ENCODE measurements around the gene KLK14. TPM values are rescaled to one million over a fixed set of nuclear protein-coding genes. Genes with fewer than 3 reads are reported as not detected.

KLK14 gene
- total RNA-seq, 2 donors from 2014 or later, result not detected

DNA sequence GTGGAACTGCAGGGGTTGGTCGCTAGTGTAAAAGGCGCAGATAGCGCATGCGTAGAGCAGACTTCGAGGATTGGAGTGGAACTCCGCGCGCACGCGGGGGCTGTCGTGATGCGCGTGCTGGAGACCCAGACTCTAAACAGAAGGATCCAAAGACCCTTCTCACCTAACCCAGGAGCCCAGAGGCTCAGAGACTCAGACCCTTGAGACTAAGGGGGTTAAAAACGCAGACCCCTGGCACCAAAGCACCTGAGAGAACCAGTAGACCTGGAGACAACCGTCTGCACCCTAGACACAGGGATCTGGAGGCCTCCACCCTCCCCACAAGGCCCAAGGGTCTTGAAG is 26.1 kb upstream of the KLK14 start:
- no peak for TF ChIP-seq CTCF (IDR thresholded peaks at IDR 0.05)
- H3K9me3 ChIP-seq, result no peaks in the 10 kb centered on the region
- H3K4me1 ChIP-seq (ENCODE audit: control insufficient read depth in 1 of 2, low read depth in 2 of 2), result peaks cover 11 to 19% of the 10 kb centered on the region in 2 donors
- peaks cover 2% of the 10 kb centered on the region for H3K36me3 ChIP-seq
- peak overlapping the region; percentile 87 for H3K4me3 ChIP-seq
- ATAC-seq (ENCODE audit: insufficient number of reproducible peaks, low FRiP score, low read depth), result peak; percentile 39
- DNase-seq (ENCODE audit: low spot score), result no peak
- H3K27me3 ChIP-seq (replicated peaks; ENCODE audit: insufficient read depth), result no peaks in the 10 kb centered on the region
- peak overlapping the region; percentile 34 to 61 for H3K27ac ChIP-seq

DNA sequence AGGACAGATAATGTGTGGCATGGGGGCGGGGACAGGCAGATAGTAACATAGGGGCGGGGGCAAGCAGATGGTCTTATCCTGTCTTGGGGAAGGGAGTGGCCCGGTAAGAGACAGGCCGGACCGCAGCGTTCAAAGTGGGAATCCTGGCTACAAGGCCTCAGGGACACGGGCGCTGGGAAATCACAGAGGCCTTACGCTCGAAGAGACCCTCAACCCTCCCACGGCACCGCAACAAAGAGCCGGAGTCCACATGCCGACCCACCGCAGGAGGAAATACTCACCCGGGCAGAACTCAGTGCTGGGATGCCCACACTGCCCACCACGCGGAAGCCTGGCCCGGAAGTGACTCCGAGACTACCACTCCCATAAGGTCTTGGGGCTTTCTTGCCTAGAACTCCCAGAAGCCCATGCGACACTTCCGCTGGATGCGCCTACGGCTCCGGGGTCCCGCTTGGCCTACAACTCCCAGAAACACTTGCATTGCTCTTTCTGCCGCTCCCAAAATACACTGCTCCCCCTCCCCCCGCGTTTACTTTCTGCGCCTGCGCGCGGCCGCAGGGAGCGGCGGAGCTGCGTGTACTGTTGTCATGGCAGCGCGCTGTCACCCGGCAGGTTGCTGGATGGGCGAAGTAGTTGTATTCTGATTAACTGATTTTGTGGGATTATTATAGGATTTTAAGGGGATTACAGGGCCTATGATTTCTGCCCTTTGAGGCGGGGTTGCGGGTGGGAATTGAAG is 25.5 kb upstream of the KLK14 start, which contains the start of gene CTU1:
Gene CTU1 (minus strand): TSS at position 344 of the 739 bp plus-strand sequence. CDS start 3,840 bp downstream, outside the sequence.
- H3K27me3 ChIP-seq (replicated peaks; ENCODE audit: insufficient read depth), result no peaks in the 10 kb centered on the region
- ATAC-seq (ENCODE audit: insufficient number of reproducible peaks, low FRiP score, low read depth), result peak; percentile 99
- no peaks in the 10 kb centered on the region for H3K9me3 ChIP-seq
- no peak for TF ChIP-seq CTCF (IDR thresholded peaks at IDR 0.05)
- H3K4me1 ChIP-seq (ENCODE audit: control insufficient read depth in 1 of 2, low read depth in 2 of 2), result peaks cover 11 to 19% of the 10 kb centered on the region in 2 donors
- peak within 1 kb of the TSS; percentile 34 to 61 for H3K27ac ChIP-seq
- H3K36me3 ChIP-seq, result peaks cover 3% of the 10 kb centered on the region
- peak; percentile 97 for DNase-seq (ENCODE audit: low spot score)
- H3K4me3 ChIP-seq, result peak within 1 kb of the TSS; percentile 87

GRCh38 chr19:51107406-51108065 is 24.8 kb upstream of the KLK14 start:
- TF ChIP-seq CTCF (IDR thresholded peaks at IDR 0.05), result no peak
- peak overlapping the region; percentile 87 for H3K4me3 ChIP-seq
- DNase-seq (ENCODE audit: low spot score) (no peak), ATAC-seq (ENCODE audit: insufficient number of reproducible peaks, low FRiP score, low read depth) (no peak)
- peaks cover 11 to 19% of the 10 kb centered on the region in 2 donors for H3K4me1 ChIP-seq (ENCODE audit: control insufficient read depth in 1 of 2, low read depth in 2 of 2)
- no peaks in the 10 kb centered on the region for H3K9me3 ChIP-seq
- no peaks in the 10 kb centered on the region for H3K27me3 ChIP-seq (replicated peaks; ENCODE audit: insufficient read depth)
- H3K36me3 ChIP-seq, result peaks cover 3% of the 10 kb centered on the region
- peak overlapping the region in 1 of 2 donors; percentile 22 for H3K27ac ChIP-seq

DNA sequence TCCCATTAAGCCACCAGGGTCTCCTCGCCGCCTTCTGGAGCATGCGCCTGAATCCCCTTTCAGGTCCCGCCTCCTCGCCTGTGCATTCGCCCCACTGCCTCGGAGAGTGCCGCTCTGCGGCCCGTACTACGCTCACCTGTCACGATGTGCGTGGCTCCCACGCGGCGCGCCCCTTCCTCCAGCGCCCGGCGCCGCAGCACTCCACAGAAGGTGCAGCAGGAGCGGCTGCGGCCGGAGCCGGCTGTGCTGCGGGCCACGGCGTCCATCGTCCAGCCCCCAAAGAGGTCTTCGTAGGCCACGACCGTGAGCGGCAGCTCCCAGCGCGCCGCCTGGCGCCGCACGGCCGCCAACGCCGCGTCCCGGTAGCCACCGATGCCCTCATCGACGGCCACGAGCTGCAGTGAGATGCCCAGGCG is 21.2 kb upstream of the KLK14 start:
- Histone ChIP-seq H3K4me3 (no peak overlapping the region), H3K36me3 (peaks cover 3% of the 10 kb centered on the region), H3K9me3 (no peaks in the 10 kb centered on the region), H3K27me3 (replicated peaks; ENCODE audit: insufficient read depth) (no peaks in the 10 kb centered on the region), H3K4me1 (ENCODE audit: control insufficient read depth in 1 of 2, low read depth in 2 of 2) (peaks cover 10 to 17% of the 10 kb centered on the region in 2 donors), H3K27ac (no peak overlapping the region)
- no peak for TF ChIP-seq CTCF (IDR thresholded peaks at IDR 0.05)
- DNase-seq (ENCODE audit: low spot score) (no peak), ATAC-seq (ENCODE audit: insufficient number of reproducible peaks, low FRiP score, low read depth) (no peak)

DNA sequence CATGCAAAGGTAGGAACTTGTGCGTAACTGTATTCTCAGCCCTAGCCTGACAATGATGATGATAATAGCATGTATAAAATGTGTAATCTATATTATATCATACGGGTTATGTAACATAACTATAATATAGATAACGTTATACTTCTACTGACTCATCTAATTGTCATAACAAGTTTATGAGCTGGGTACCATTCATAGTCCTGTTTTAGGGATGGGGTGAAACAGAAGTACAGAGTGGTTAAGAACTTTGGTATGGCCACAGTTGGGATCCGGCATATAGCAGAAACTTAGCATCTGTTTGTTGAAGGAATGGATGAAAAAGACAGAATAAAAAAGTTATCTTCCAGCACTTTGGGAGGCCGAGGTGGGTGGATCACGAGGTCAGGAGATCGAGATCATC is 20.3 kb upstream of the KLK14 start:
- no peak overlapping the region for H3K27ac ChIP-seq
- no peaks in the 10 kb centered on the region for H3K9me3 ChIP-seq
- no peak overlapping the region for H3K4me3 ChIP-seq
- peaks cover 3% of the 10 kb centered on the region for H3K36me3 ChIP-seq
- DNase-seq (ENCODE audit: low spot score) (no peak), ATAC-seq (ENCODE audit: insufficient number of reproducible peaks, low FRiP score, low read depth) (no peak)
- no peaks in the 10 kb centered on the region for H3K27me3 ChIP-seq (replicated peaks; ENCODE audit: insufficient read depth)
- no peak for TF ChIP-seq CTCF (IDR thresholded peaks at IDR 0.05)
- H3K4me1 ChIP-seq (ENCODE audit: control insufficient read depth in 1 of 2, low read depth in 2 of 2), result peaks cover 9 to 13% of the 10 kb centered on the region in 2 donors

All from thoracic aorta (tissue), 2 donors.